Kasumi-1 (cell line): Measurements from ENCODE around the gene IGF1R.
A peak's percentile ranks its signal among the peaks of the same experiment; 100 is the strongest.

Experiments
- DNase-seq, 2 experiments: peaks; one replicate each; lab custom pipeline; 2025; lab: John Stamatoyannopoulos, UW

IGF1R gene

DNA sequence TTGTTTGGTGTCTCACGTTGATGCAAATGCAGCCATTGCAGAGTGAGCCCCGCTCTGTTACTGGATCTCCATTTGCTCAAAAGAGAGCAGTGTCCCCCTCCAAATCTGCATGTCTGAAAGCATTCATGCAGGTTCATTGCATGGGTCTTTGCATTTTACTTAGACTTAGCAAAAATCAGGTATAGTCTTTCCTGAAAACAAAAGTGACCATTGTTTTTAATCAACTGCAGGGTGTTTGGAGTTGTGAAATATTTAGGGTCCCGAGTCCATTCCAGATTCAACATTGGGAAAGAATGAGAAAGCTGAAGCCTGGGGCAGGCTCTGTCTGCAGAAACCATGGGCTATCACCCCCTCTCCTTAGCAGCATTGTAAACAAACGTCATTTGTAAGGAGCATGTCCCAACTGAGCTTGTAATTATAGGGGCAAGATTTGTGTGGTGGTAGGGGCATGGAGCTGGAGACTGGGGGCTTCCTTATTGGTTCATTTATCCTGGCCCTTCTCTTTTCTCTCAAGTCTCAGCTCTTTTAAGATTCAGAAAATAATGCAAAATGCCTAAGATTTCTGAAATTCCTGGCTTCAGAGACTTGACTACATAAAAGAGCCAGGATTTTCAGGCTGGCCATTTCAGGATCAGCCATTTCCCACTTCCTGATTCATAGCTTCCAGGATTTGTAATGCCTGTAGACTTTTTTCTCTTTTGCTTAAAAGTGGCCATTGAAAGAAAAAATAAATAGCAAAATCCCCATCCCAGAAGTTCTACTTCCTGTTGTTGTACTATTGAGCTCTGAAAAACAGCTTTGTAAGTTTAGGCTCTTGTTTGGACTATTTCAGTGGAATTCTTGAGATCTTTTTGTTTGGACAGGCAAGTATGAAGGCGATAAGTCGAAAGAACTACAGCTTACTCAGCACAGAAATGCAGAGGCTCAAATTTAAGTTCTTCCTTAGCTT lies 23.0 kb downstream of the IGF1R start:
- no peak for DNase-seq

DNA sequence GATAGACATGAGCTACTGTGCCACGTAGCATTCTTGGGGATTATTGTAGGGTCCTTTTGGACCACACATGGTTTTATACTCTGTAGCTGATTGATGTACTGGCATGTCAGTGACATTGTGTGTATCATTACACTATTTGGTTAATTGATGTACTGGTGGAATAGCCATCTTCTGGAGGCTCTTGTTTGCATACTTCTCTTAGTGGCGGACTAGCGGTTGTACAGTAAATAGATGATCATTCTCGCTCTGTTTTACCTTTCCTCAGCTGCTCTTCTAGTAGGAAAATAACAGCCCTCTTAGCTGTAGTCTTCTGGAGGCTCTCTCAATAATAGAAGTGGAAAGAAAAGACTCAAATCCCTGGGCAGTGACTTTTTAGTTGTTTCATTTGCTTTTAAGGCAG lies 24.8 kb downstream of the IGF1R start:
- no peak for DNase-seq

DNA sequence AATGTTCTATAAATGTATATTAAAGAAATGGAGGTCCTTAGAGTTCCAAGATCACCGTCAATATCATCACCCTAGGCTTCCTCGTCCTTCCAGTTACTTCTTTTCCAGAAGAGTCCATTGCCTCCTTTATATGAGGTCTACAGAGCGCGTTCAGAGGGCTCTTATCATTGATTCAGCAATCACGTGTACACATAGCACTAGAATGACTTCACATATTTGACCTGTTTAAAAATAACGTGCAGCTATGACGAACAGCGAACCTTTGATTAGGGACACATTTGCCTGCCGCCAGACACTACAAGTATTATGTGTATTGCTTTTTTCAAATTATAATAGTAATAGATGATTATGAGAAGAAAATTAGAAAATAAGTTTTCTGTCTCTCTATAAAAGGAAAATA lies 26.0 kb downstream of the IGF1R start:
- DNase-seq, result no peak

DNA sequence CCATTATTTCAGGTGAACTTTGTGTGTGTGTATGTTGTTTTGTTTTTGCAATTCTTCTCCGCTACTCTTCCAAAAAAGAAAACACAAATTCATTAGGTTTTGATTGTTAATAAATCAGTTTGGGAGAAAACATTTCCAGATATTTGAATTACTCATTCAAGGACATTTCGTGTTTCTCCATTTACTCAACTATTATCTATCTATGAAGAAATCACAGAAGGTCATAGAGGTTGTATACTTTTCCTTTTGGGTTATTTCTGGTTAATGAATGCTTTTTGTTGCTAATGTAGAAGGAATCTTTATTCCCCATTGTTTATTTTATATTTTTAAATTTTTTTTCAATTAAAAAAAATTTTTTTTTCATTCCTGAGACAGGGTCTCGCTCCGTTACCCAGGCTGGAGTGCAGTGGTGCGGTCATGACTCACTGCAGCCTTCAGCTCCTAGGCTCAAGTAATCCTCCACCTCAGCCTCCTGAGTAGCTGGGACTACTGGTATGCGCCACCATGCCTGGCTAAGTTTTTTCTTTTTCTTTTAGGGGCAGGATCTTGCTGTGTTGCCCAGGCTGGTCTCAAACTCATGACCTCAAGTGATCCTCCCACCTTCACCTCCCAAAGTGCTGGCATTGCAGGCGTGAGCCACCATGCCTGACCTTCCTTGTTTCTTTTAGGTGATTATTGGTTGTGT lies 28.4 kb downstream of the IGF1R start:
- DNase-seq, result no peak

DNA sequence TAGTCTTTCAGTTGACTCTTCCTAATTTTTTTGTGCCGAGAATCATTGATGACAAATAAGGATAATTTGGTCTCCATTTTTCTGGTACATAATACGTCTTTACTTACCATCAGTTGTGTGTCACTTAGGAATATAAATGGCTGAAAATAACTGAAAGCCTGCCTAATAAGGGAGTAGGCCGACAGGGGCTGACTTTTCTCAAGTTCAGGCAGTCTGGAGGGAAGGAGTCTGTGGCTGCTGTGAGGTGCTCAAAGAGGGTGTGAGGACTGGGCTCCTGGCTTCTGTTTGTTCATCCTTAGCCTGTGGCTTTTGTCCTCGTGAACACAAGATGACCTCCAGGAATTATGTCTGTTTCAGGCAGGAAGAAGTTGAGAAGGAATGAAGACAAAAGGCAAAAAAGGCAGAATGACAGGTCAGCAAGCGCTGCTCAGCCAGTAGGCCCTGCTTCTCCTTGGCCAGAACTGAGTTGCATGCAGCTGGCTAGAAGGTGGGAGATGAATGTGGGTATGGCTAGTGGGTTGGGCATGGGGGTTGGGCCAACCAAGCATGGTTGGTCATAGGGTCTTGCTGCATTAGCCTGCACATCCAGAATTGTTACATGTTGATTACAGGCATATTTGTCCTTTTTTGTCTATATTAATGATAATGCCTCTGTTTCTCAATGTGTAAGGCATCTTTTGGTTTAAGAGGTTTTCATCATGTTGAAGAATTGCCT lies 29.2 kb downstream of the IGF1R start:
- DNase-seq, result no peak

DNA sequence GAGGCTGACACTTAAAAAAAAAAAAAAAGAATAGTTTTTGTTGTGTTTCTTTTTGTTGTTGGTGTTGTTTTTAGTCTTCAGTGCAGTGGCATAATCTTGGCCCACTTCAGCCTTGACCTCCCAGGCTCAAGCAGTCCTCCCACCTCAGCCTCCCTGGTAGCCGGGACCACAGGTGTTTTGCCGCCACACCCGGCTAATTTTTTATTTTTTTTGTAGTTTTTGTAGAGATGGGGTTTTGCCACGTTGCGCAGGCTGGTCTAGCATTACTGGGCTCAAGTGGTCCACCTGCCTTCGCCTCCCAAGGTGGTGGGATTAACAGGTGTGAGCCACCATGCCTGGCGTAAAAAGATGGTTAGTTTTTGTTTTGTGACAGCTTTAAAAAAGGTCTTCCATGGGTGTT lies 30.1 kb downstream of the IGF1R start:
- no peak for DNase-seq

DNA sequence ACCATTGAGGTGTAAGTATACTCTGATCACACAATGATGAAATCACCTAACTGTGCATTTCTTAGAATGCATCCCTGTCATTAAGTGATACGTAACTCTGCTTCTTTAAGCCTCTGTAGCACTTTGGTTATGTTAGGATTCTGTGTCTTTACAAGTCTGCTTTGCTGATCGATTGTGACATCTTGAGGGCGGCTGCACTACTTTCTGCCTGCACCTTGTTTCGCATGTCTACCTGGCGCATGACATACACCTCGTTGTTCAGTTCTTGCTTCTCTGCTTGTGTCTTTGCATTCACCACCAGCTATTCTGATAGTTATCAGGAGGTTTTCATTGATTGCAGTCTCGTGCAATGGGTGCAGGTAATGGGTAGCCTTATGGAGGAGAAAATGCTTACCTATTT lies 32.7 kb downstream of the IGF1R start:
- DNase-seq, result no peak

DNA sequence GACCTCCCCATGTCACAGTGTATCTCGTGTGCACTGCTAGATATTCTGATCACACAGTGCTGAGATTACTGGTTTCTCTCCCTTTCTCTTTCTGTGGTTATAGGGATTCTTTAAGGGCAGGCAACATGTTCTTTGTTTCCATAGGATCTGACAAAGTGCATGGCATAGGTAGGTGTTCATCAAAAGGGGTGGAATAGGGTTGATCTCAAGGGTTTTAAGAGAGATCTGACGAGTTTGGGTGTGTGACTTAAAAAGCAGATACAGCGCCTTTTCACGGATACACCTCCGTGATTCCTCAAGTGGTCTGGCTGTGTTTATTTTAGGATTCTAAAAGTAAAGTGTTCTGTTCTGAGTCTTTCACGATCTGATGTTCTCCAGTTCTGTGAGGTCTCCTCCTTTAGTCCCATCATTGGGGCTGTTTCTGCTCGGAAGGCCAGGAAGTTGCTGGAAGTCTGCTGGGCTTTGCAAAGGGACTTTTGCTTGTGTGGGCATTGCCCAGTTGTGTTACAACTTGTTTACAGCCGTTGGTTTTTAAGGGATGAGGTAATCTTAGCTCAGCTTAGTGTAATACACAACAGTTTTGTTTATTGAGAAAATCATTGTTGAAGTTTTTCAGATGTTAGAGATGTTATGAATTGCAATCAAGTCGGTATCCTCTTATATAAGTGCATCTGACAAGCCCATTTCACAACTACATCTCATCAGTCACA lies 34.8 kb downstream of the IGF1R start:
- no peak for DNase-seq

DNA sequence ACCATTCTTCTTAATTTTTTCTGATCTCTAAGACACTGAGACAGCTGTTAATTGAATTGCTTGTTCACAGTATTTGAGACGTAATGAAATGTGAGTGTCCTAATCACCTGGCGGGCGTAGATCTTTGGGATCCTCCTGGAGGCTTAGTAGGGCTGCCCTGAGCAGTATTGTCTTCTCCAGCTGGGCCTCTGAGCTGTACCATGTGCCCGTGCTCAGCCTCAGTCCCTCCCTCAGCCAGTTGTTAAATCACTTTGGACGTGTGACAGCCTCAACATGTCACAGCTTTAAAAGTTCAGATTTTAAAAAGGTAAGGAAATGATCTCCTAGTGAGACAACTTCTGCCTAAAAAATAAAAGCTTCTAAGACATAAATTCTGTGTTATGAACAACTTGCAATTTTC lies 35.5 kb downstream of the IGF1R start:
- DNase-seq, result no peak

DNA sequence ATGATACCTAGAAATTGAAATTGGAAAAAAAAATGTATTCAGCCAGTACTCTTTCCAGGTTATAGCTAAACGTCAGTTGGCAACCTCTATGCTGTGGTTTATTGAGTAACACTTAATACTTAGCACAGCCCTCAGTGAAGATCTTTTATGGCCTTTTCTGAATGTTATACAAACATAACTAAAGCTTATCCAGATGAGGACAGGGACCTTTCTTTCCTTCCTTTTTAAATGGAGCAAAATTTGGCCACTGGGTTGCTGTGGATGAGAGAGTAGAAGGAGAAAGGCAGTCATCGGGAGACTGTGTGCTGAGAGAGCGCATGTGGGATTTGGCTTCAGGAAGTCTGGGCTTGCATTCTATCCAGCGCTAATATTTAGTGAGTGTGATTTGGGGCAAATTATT lies 36.1 kb downstream of the IGF1R start:
- peak; percentile 61 to 68 for DNase-seq

DNA sequence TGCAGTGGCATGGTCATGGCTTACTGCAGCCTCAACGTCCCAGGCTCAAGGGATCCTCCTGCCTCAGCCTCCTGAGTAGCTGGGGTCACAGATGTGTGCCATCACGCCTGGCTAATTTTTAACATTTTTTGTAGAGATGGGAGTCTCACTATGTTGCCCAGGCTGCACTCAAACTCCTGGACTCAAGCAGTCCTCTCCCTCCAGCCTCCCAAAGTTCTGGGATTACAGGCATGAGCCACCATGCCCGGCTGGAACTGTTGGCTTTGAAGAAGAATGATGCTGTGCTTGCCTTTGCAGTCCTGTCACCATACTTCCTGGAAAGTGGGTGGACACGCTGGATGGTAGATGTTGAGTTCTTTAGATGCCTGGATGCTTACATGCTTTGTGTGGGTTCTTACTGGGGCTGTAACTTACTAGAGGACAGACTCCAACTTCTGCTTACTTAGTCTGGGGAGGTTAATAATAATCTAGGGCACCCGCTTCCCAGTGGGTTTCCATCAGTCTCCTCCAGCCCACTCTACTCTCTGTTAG lies 36.7 kb downstream of the IGF1R start:
- no peak for DNase-seq

DNA sequence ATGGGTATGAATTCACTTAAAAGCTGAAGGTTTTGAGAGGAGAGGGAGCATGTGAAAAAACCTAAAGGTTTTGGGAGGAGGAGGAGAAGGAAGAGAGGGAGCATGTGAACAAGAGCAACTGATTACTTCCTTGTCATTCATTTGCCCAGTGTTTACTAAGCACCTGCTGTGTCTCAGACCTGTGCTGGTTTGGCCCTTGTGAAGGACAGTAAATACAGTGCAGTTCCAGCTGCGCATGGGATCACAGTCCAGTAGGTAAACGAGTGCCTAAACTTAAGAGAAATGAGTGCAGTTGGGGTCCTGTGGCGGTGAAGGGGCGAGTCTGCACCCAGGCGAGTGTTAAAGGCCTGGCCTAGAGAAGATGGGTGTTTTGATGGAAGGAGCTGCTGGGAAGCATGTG lies 38.6 kb downstream of the IGF1R start:
- DNase-seq, result no peak

DNA sequence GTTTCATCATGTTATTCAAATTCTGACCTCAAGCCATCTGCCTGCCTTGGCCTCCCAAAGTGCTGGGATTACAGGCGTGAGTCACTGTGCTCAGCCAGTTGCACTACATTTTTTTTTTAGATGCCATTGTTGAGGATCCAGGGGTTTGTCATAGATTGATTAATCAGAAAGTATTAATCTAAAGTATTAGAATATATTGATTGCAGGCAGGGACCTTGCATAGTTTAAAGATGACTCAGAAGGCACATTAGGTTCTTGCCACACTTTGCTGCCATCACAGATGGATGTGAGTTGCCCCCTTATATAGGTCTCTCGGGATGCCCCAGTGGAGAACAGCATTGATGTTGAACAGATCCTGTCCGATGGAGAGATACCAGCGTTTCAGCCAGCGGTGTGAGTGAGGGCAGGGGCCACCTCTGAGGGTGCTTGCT lies 41.1 kb downstream of the IGF1R start:
- DNase-seq, result no peak

DNA sequence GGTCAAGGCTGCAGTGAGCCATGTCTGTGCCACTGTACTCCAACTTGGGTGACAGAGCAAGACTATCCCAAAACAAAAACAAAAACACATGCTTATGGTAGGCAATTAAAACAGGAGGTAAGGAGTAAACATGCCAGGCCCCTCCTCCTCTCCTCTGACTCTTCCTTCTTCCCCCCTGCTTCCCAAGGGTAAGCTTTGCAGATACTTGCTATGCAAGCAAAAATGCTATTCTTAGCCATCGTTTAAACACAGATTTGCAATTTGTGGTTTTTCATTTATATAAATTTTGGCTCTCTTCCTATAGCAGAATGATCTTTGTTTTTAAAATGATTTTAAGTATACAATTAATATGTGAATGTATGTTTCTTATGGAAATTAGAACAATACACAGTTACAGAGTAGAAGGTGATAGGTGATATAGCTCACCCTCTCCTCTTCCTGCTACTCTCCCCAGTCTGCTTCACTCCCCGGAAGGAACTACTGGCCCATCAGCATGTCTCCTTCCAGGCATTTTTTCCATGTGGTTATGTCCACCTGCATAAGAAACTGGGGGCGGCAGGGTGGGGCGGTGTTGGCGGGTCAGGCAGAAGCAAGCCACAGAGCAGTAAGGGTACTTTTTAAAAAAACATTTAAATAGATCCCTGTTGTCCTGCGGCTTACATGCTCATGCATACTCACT lies 42.1 kb downstream of the IGF1R start:
- DNase-seq, result no peak

DNA sequence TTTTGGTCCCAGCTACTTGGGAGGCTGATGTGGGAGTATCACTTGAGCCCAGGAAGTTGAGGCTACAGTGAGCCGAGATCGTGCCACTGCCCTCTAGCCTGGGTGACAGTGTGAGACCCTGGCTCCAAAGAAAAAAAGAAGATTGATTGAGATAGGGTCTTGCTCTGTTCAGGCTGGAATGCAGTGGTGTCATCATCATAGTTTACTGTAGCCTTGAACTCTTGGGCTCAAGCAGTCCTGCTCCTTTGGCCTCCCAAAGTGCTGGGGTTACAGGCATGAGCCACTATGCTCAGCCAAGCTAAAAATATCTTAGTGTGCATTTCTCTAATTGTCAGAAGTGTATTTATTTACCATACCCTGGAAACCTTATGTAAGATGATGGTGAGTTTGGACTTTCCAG lies 43.9 kb downstream of the IGF1R start:
- no peak for DNase-seq

DNA sequence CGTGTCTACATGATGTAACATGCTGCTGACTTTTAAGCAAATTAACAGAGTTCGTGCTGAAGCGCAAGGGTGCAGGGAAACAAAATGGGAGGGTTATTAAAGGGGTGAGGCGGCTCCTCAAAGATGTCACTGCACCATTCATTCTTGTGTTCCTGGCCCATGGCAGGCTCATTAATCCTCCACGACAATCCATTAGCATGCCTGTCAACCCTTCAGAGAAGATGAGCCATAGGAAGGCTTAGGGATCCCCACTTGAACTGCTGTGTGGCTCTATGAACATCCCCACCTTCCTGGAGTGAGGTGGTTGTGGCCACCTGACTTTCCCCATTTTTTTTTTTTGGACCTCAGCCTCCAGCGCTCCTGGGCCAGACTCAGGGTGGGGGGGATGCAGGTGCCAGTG lies 45.8 kb downstream of the IGF1R start:
- DNase-seq, result no peak

DNA sequence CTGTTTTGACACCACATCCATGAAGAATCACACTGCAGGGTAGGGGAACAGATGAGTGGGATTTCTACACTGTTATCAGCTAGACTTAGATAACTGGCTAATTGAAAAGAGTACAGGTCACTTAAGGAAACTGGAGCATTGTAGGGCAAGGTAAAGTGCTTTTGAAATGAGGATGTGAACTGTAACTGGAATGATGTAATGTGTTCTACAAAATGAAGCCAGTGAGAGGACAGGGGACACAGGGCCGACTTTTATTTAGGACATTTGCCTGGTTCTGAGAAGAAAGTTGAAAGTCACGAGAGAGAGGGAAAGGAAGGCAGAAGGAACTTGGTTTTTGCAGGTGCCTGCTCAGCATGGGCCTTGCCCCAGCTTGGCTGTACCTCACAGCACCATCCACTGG lies 50.5 kb downstream of the IGF1R start:
- no peak for DNase-seq

DNA sequence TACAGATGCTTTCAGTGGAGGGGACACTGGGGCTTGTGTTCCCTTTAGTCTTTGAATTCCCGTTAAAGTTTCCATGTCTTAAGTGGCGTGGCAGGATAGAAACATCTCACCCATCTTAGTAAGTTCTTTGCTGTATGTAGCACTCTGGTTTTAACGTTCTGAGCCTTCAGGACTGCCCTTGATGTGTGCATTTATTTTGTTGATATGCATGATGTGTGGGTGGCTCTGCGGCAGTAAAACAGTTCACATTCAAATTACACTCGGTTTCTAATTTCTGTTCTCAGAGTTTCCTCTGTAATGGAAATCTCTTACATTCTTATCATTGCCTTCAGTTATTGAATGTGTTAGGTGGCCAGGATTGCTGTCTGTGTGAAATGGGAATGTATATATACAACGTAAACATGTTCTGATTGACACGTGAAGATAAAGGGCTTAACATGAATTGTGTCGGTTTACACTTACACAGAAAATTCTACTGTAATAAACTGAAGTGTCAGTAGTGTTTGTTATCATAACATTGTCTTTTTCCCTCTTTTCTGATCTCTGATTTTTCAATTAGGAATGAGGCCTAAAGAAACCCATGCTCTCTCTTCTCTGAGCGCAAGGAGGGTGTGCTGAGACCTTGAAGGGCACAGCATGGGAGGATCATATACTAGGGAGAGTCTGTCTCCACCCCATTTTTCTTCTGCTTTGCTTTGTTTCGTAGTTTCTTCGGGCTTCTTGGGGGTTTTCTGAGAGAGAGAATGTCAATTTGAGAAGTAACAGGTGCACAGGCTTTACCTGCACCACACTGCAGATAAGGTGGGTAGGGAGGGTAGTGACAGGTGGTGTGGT lies 51.5 kb downstream of the IGF1R start:
- no peak for DNase-seq

DNA sequence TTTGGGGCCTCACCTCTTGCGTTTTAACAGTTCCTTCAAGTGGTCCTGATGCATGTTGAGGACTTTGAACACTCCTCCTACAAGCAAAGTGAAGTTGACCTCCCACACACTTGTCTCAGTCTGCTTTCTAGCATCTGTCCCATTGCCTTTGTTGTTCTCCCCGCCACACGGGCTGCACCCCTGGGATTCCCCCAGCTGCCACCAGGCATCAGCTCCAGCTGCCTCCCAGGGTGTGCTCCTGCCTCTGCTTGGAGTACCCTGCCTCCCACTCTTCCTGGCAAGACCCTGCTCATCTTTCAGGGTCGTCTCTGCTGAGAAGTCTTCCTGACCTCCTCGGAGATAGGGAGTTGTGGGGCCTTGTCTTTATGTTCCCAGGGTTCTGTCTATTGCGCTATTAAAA lies 52.2 kb downstream of the IGF1R start:
- no peak for DNase-seq

DNA sequence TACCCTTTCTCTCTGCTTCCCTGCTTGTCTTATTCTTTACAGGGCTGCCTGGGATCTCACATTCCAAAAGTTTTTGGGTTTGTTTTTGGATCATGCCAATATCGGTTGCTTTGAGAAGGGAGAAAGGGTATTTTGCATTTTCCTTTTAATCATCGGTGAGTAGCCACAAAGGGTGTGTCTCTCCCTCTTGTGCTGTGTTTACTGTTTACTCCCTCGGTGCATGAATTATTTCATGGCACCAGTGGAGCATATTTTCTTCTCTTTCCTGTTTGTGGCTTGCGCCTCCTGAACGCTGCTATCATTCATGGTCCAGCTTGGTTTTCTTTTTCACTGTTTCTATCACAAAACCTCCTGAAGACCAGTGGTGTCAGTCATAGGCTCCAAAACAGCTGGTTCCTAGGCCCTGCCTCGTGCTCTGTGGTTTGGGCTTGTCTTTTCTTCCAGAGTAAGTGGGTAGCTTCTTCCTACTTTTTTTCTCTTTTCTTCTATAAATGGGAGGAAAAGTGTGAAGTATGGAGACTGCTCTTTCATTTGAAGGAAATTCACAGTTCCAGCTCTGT lies 54.9 kb downstream of the IGF1R start:
- DNase-seq, result peak in 1 of 2 experiments; percentile 11
